ENCODE measurements around the gene WDR5B.
"Not testable (repeated sequence)": the region's sequence is repeated elsewhere in the genome, so short reads cannot be mapped to it uniquely, and the experiment has no call there.

Gene WDR5B

DNA sequence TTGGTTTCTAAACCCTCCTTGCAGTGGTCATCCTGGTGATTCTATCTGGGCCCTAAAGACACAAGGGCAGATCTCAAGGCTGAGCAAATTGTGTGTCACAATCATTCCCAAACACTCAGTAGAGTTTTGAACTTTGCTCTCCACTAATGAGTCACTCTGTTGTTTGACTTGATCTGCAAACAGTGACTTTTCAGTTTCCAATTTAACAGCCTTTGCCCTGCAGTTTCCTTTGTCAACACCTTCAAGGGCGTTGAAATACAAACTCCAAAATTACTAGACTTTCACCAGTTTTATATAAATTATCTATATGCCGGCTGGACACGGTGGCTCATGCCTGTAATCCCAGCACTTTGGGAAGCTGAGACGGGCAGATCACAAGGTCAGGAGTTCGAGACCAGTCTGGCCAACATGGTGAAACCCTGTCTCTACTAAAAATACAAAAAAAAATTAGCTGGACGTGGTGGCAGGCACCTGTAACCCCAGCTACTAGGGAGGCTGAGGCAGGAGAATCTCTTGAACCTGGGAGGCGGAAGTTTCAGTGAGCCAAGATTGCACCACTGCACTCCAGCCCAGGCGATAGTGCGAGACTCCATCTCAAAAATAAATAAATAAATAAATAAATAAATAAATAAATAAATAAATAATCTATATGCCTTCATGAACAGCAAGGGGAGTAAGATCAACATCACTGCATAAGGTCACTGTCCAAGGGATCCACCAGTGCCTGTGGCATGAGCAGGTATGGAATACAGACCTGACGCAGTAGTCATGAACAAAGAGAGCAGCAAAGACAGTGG lies 50.1 kb downstream of the WDR5B start:
- DNase-seq (ENCODE audit: low read depth, low spot score), result not testable (repeated sequence)

DNA sequence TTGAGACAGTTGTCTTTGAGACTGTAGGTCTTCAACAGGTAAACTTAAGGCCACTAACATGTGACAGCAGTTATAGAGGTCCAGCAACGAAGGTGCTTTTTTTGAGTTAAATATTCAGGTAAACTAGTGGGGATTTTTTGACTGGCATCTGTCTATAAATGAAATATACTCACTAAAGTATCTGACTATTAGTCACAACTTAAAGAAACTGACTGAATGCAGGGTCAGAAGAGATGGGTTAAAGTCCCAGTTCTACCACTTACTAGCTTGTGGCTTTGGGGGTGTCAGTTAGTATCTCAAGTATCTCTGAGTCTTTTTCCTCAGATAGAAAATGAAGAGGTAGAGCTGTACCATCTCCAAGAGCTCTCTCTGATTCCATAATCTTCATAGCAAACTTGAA lies 50.8 kb downstream of the WDR5B start:
- DNase-seq (ENCODE audit: low read depth, low spot score), result no peak

DNA sequence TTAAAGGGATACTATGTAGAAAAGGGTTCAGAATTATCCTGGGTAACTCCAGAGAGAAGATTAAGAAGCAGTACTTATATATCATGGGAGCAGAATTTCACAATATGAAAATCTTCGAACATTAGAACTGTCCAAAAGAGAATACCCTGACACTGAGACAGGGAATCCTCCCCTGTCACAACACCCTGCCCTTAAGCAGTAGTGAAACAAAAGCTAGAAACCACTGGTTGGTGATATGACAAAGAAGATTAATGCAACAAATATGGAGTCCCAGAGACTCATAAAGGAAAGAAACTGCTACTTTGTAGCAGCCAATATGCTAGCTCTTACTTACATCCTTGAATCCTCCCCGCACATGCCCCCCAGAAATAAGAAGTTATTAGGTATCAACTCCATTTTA lies 51.4 kb downstream of the WDR5B start:
- no peak for DNase-seq (ENCODE audit: low read depth, low spot score)

All from astrocyte of the hippocampus (primary cell).